Measurements from ENCODE around the gene ANKRD11.

Gene ANKRD11

DNA sequence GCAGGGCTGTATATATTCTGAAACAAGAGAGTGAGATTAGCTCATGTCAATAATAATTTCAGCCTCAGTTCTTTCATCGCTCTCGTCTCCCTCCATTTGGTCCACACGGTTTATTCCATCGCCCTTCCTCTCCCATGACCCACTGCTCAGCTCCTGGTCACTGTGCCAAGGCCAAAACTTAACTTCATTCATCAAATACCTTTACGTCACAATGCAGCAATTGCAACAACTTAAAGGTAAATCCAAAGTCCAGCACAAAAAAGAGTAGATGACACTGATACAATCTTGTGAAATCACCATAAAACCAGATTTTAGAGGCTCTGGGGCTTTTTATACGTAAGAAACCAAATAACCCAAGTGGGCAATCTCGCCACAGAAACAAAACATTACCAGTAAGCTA, 72.0 kb downstream of the ANKRD11 start:
- H3K4me3 ChIP-seq (ENCODE audit: low read length), result no peak overlapping the region
- TF ChIP-seq, protein P1, sequence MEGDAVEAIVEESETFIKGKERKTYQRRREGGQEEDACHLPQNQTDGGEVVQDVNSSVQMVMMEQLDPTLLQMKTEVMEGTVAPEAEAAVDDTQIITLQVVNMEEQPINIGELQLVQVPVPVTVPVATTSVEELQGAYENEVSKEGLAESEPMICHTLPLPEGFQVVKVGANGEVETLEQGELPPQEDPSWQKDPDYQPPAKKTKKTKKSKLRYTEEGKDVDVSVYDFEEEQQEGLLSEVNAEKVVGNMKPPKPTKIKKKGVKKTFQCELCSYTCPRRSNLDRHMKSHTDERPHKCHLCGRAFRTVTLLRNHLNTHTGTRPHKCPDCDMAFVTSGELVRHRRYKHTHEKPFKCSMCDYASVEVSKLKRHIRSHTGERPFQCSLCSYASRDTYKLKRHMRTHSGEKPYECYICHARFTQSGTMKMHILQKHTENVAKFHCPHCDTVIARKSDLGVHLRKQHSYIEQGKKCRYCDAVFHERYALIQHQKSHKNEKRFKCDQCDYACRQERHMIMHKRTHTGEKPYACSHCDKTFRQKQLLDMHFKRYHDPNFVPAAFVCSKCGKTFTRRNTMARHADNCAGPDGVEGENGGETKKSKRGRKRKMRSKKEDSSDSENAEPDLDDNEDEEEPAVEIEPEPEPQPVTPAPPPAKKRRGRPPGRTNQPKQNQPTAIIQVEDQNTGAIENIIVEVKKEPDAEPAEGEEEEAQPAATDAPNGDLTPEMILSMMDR (conservative IDR thresholded peaks at IDR 0.05; ENCODE audit: low read length), result no peak
- no peak for DNase-seq (ENCODE audit: low read depth)

DNA sequence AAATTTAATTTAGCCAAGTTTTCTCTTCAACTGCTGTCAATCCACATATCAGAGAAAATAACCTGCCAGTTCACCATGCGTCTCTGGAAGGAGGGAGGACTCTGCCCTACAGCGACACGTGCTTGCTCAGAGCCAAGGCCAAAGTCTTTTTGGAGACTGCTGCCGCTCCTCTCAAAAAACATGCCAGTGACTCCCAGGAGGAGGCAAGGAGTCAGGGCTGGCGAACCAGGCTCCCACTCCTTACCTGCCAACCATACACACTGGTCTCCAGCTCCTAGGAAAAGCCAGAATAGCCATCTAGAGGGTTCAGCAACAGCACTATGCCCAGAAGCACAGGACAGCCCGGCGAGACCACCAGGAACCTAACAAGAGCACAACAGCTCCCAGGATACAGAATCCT, 73.0 kb downstream of the ANKRD11 start:
- no peak overlapping the region for H3K4me3 ChIP-seq (ENCODE audit: low read length)
- TF ChIP-seq, protein P1 (conservative IDR thresholded peaks at IDR 0.05; ENCODE audit: low read length), result no peak
- no peak for DNase-seq (ENCODE audit: low read depth)

DNA sequence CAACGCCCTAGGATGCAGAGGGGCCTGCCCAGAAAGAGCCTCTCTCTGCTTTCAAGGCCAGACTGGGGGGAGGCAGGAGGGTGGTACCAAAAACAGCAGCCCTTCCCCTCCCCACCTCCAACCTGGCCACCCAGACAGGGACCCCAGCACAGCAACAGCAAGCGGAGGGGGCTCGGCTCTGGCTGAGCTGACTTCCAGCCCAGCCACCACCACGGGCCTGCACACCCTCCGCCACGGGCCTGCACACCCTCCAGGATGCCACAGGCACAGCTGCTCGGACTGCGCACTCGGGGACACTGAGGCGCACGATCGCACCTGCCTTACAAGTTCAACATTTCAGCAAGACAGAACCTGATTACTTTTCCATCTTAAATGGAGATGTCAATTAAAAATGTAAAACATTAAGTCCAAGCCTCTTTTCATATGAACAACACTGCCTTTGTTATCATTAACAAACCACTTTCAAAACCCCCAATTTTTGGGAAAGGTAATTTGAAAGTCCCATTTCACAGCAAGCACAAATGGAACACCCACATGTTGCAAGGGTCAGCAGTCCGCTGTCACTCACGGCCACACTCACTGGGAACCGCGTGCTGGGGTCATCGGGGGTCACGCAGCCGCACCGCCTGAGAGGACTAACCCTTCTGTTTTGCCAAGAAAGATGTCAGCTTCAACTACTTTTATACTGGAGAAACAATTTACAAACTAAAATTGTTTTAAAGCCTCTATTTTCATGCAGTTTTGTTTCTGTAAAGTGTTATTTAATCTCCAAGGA, 76.4 kb downstream of the ANKRD11 start:
- no peak overlapping the region for H3K4me3 ChIP-seq (ENCODE audit: low read length)
- TF ChIP-seq, protein P1 (conservative IDR thresholded peaks at IDR 0.05; ENCODE audit: low read length), result no peak
- no peak for DNase-seq (ENCODE audit: low read depth)

DNA sequence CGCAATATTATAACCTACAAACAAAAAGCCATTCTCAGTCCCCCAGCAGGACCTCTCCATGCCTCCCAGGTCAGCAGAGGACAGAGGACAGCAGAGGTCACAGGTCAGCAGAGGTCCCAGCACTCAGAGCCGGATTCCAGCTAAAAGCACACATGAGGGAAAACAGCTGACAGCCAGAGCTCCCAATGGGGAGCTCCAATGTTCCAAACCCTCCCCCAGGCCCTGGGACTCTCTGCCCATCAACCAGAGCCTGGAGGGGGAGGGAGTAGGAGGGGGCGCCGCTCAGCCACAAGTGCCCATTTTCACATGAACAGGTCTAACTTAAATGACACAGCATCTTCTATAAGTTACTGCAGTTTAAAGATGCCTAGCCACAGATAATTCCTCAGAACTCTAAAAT, 77.5 kb downstream of the ANKRD11 start:
- no peak overlapping the region for H3K4me3 ChIP-seq (ENCODE audit: low read length)
- TF ChIP-seq, protein P1 (conservative IDR thresholded peaks at IDR 0.05; ENCODE audit: low read length), result no peak
- no peak for DNase-seq (ENCODE audit: low read depth)

DNA sequence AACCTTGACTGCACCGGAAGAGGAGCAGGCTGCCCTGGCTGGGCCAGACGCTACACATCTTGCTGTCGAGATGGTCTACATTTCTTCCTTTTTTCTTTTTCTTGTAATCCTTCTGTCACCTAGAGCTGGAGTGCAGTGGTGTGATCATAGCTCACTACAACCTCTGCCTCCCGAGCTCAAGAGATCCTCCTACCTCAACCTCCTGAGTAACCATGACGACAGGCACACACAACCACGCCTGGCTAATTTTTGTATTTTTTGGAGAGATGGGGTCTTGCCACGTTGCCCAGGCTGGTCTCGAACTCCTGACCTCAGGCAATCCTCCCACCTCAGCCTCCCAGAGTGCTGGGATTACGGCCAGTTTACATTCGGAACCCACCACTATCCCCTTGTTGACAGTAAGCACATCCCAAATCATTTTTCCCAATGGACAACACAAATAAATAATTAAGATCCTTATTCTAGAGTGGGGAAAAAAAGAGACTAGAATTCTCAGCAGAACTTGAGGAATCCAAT, 79.0 kb downstream of the ANKRD11 start:
- no peak overlapping the region for H3K4me3 ChIP-seq (ENCODE audit: low read length)

DNA sequence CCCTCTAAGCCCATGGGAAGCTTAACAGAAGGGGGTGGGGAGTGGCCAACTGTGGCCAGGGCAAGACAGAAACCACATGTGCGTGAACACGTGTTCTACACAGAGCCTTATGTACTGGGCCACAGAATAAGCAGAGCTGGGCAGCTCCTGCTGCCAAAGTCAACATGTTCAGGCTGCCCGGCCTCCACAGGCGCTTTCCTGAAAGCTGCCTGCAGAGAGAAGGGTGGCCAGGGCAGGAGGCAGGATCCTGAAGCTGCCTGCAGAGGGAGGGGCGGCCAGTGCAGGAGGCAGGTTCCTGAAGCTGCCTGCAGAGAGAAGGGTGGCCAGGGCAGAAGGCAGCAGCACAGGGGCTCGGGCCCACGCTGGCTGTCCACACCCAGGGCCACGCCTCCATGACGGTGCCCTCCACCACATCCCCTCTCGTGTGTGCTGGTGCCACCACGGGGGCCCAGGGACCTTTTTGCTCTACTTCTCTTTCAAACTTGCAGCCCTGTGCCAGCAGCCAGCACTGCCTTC, 79.5 kb downstream of the ANKRD11 start:
- peak; percentile 87 for DNase-seq (ENCODE audit: low read depth)
- no peak overlapping the region for H3K4me3 ChIP-seq (ENCODE audit: low read length)
- TF ChIP-seq, protein P1 (conservative IDR thresholded peaks at IDR 0.05; ENCODE audit: low read length), result 0 out of 2 replicates have a peak, but pooled peaks have one; percentile 6

More for the DNA sequence above, 79.0 kb downstream of the ANKRD11 start:
- no peak for DNase-seq (ENCODE audit: low read depth)
- TF ChIP-seq, protein P1 (conservative IDR thresholded peaks at IDR 0.05; ENCODE audit: low read length), result no peak

DNA sequence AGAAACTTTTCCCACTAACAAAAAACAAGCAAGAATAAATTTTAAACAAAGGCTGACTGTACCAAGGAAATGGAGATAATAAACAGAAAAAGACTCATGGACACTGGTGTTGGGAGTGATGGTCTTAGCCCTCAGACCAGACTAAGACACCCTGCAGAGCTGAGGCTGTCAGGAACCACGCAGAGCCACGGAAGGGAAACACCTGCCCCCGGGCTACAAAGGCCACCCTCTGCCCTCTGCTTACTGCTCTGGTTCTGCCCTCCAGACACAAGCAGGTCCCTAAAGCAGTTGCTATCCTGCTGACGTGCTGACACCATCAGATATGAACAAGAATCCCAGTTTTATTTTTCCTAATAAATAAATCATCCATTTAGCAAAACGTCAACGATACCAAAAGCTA, 80.0 kb downstream of the ANKRD11 start:
- TF ChIP-seq, protein P1 (conservative IDR thresholded peaks at IDR 0.05; ENCODE audit: low read length), result no peak
- no peak overlapping the region for H3K4me3 ChIP-seq (ENCODE audit: low read length)
- DNase-seq (ENCODE audit: low read depth), result no peak
